HFF-Myc (cell line): ENCODE data around the gene CDH4.

Experiments
- DNase-seq: peaks from one replicate; pipeline ENCODE4 v3.0.0-alpha.2; 2011; ENCODE audit warnings: low read depth; ENCODE audit errors: extremely low read depth
- H3K4me3 ChIP-seq: replicated peaks from 2 replicates; pipeline ENCODE4 v1.5.1; 2011; ENCODE audit warnings: low read depth, mild to moderate bottlenecking, control low read depth, low read length
- CTCF ChIP-seq: IDR thresholded peaks from 2 replicates; pipeline ENCODE4 v1.5.1; 2012; ENCODE audit warnings: mild to moderate bottlenecking, low read depth, low read length, control low read depth; ENCODE audit errors: missing control alignments

CDH4 gene

GRCh38 chr20:61700595-61701140 is 448.6 kb downstream of the CDH4 start:
- DNase-seq: no peak
- no peak overlapping the region for H3K4me3 ChIP-seq
- no peak for TF ChIP-seq CTCF

GRCh38 chr20:61701401-61701800 is 449.3 kb downstream of the CDH4 start:
- no peak for TF ChIP-seq CTCF
- no peak overlapping the region for H3K4me3 ChIP-seq
- no peak for DNase-seq

GRCh38 chr20:61701802-61702201 is 449.7 kb downstream of the CDH4 start:
- no peak for DNase-seq
- H3K4me3 ChIP-seq: no peak overlapping the region
- no peak for TF ChIP-seq CTCF

- H3K4me3 ChIP-seq: no peak overlapping the region
- no peak for TF ChIP-seq CTCF
- no peak for DNase-seq
These were observed 450.2 kb downstream of the CDH4 start for GRCh38 chr20:61702246-61702645.

GRCh38 chr20:61704661-61705060 is 452.6 kb downstream of the CDH4 start:
- DNase-seq: no peak
- no peak for TF ChIP-seq CTCF
- H3K4me3 ChIP-seq: no peak overlapping the region

GRCh38 chr20:61705386-61706258 is 453.6 kb downstream of the CDH4 start:
- DNase-seq: no peak
- no peak overlapping the region for H3K4me3 ChIP-seq
- no peak for TF ChIP-seq CTCF
